Activated T-cell treated with anti-CD3 and anti-CD28 coated beads, Interleukin-2, amount 50 U/mL, for 1 hour (primary cell): ENCODE data around the gene BTBD17.

Source experiments
- DNase-seq: peaks from one replicate; pipeline ENCODE4 v3.0.0-alpha.2; 2020

The BTBD17 gene

DNA sequence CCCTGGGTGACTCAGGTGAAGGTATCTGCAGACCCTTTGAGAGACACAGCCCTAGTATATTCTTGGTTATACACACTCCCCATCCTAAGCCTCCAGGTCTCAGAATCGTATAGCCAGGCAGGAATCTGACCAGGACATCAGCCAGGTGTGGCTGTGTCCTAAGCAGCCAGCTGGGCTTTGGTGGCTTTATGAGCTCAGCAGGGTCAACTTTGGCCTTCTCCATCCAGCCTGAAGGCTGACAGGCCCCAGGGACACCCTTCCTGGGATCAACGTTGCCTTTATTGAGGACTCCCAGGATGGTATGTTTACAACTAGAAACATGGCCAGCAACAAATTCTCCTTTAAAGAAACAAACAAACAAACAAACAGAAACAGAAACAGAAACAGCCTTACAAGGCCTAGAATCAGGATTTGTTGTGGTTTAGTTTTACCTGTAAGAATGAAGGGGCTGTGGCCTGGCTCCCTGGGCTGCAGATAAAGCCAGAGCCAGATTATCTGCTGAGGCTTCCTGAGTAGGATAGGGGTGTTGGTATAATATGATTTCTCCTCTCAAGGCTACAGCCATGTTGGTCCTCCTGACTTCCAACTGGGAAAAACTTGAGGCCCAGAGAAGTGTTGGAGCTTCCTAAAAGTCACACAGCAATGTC is 27.2 kb downstream of the BTBD17 start:
- no peak for DNase-seq

DNA sequence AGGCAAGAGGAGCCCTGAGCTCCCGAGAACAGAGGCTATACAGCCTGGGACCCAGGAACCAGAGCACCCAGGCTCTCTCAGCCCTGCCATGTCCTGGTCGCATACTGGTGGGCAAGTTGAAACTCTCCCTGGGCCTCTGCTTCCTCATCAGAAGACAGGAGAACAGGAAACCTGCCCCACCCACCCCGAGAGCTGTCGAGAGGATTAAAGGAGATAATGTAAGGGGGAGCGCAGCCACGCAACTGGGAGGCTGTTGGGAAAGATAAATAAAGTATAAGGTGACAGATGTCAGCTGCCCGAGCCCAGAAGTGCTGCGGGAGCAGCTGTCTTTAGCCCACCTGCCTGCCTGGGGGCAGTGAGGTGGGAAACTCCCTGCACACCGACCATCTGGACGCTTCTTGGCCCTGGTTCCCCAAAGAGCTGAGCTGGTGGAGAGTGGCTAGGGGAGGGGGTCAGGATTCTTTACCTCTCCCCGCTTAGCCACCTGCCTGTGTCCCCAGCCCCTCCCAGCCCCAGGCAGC is 28.8 kb downstream of the BTBD17 start:
- no peak for DNase-seq

DNA sequence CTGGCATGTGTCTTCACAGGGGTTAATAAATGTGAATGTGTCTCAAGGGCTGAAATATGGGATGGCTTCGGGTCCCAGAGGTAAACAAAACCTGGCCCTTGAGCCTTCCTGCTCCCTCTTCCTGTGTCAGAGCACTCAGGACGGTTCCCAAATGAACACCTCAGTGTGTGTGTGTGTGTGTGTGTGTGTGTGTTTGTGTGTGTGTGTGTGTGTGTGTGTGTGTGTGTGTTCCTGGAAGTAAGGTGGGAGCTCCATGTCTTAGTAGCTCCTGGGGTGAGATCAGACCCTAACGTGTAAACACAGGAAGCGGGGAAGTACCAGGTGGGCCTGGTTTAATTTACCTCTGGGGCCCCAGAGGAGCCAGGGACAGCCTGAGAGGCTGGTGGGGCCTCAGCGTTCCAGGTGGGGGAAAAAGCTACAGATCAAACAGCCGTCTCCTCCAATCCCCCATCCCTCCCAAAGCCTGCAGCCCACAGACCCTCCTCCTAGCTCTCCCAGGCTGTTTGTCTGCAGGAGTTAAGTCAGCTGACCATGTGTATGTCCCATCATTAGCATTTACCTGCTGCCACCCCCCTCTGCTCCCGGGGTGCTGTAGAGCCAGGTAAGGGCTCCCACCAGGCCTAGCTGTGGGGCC is 29.5 kb downstream of the BTBD17 start:
- no peak for DNase-seq

DNA sequence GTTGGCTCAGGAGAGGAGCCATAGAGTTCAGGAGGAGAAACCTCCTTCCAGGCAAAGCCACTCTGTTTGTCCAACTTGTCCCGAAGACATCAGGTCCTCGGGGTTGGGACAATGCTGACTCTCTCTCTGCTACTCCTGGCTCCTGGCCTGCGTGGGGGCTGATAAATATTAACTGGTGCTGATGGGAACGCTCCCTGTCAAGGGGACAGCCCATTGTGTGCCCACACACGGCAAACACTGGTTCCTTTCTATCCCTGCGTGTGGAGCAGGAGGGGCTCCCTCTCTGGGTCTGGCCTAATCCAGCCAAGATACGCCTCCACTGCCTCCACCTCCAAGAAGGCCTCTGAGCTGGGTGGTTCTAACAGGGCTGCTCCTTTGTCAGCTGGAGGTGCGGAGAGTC is 31.2 kb downstream of the BTBD17 start:
- no peak for DNase-seq

DNA sequence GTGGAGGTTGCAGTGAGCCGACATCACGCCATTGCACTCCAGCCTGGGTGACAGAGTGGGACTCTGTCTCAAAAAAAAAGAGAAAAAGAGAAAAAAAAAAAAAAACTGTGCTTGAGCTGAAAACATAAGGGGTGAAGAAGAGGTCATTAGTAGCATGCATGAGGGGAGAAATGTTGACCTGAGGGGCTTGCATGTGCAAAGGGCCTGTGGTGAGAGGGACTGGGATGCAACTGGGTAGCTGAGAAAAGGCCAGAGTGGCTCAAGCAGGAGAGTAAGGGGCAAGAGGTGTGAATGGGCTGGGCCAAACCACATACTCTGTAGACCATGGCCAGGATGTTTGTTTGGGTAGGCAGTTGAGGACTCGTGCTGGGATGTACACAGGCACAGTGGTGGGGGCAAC is 32.3 kb downstream of the BTBD17 start:
- DNase-seq: no peak

DNA sequence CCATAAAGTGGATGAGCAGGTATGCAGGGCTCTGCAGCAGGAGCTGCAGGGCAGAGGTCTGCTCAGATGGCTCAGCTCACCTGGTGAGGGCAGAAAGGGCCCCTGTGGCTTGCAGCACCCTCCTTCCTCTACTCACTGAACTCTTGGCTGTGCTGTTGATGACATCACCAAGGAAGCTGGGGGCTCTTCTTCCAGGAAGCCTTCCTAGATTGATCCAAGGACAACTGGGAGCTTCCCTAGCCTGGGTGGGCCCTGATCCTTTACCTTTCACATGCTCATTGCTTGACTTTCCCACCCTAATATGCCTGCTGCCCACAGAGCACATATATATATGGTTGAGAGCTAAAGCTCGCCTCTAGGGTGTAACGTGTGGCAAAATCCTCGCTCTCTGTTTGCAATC is 33.2 kb downstream of the BTBD17 start:
- no peak for DNase-seq

DNA sequence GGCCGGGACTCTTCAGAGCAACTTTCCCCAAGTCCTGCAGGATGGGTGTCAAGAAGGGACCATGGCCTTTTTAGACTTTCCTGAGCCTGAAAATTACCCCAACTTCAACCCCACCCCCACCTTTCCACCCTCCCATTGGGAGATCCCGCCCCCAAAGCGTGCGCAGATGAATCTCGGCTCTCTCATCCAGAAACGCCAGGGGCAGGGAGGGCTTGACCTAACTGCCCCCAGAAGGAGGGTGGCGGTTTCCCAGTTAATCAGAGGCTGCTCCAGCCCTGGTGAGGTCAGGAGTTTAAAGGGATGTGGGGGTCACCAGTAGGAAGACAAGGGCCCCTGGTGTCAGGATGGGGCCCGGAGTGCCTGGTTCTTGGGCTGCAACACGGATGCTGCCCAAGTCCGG is 35.2 kb downstream of the BTBD17 start:
- no peak for DNase-seq

DNA sequence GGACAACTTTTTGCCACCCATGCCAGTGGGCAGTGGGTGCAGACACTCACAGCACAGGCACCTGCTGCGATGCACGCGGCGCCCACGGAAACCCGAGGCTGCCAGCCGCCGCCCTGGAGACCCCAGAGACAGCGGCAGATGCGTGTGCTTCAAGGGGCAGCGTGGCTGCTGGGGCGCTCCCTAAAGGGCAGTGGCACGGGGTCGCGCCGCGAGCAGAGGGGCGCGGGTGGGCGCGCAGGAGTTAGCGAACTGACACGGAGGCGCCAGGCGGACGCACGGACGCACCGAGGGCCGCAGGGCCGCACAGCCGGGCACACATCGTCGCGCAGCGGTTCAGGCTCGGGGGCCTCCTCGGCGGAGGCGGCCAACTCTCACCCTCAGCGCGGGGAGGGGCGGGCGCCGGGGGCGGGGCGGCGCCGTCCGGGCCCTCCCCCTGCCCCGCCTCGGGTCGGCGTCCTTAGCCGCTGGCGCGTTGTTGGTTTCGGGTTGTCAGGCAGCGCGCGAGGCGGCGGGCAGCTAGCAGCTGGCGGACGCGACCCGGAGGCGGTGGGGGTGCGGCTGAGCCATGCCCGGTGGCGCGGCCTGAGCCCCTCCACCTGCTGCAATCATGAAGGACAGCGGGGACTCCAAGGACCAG is 35.8 kb downstream of the BTBD17 start, which contains the start of gene KIF19:
Gene KIF19 (plus strand): TSS at position 484 of the 637 bp plus-strand sequence. CDS start 124 bp downstream, at position 608.
- DNase-seq: peak; percentile 60

DNA sequence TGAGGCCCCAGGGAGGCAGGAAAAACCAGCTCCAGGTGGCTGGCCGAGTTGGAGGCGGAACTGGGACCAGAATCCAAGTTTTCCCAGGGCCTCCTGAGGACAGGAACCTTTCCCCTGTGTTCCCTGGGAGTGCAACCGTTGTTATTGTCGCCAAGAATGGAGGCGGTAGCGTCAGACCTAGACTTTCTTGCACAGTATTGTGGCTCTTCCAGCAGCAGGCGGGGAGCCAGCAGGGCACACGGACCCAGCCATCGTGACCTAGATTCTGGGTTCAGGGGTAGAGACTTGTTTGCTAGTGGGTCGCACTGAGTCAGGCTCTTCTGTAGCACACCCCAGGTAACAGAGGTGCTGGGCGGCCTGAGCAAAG is 36.3 kb downstream of the BTBD17 start:
- no peak for DNase-seq

DNA sequence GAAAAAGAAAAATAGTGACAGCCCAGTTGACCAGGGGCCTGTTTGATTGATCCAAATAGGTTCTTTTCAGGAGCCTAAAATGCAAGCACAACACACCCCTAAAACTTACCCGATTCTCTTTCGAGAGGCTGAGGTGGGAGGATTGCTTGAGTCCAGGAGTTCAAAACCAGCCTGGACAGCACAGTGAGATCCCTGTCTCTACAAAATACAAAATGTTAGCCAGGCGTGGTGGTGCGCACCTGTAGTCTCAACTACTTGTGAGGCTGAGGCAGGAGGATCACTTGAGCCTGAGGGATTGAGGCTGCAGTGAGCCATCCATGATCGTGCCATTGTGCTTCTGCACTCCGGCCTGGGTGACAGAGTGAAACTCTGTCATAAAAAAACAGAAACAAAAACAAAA is 37.1 kb downstream of the BTBD17 start:
- DNase-seq: no peak

DNA sequence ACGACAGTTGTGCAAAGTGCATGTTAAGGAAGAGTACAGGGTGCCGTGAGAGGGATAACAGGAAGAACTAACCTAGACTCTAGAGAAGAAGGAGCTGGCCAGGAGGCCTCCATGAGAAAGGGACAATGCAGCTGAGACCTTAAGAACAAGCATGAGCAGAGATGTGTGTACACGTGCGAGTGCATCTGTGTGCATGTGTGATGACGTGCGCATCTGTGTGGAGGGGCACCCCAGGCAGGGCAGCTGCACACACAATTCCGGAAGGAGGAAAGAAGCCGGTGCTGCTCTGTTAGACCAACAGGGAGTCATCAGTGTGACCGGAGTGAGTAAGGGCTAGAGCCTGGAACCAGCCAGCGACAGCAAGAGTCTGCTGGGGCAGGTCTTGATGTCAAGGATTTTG is 43.3 kb downstream of the BTBD17 start:
- DNase-seq: no peak

DNA sequence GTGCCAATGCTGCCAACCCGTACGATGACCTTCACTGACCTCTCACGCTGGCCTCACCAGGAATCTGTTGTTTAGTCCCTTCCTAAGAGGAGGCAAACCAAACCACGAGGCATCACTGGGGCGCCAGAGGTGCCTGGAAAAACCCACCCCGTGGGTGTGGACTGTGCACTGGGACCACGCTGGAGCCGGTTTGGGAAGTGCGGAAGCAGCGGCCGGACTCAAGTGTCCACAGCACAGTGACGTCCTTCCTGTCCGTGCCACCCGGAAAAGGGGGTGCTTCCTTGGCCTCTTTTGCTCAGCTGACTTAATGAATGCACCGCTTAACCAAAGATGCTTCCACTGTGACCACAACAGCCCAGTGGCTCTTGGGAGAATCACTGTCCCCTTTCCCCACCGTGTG is 44.6 kb downstream of the BTBD17 start:
- no peak for DNase-seq

DNA sequence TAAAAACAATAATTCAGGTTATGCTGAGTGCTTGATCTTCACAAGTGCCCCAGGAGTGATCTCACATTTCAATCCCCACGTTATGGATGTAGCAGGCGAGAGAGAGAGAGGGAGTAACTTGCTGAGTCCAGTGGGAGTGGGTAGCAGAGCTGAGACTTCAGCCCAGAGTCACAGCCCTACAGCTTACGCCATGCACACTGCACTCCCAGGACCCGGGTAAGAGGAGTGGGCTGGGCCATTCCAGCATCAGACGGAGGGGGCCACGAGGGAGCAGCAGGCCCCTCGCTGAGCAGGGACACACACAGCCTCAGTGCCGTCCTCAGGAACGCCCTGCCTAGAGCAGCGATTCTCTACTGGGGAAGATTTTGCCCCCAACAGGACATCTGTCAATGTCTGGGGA is 45.4 kb downstream of the BTBD17 start:
- no peak for DNase-seq

DNA sequence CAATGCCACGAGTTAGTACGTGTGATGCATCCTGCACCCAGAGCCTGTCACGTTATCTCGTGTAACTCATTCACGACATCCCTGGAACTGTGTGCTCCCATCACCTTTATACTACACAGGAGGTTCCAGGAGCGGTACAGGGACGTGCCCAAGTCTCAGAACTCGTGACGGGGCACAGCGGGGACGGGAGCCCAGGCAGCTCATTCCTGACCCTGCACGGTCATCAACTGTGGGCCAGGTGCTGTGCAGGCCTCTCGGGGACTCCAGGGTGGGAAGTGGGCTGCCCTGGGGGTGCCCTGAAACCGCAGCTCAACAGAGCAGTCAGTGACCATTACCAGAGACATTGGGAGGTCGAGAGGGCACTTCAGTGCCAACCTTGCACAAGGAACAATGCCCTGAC is 46.8 kb downstream of the BTBD17 start:
- no peak for DNase-seq

DNA sequence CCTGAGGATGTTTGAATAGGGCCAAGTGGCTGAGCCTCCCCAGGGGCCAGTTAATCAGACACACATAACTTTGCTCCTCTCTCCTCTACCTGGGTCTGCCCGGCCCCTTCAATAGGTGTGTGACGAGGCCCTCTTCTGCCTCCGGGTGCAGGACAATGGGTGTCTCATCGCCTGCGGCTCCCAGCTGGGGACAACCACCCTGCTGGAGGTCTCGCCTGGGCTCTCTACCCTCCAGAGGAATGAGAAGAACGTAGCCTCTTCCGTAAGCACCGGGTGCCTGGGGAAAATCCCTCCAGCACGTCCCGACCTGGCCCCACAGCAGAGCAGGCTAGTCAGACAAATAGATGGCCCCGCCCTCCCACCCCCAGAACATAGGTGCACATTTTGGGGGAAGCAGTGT is 51.8 kb downstream of the BTBD17 start:
- no peak for DNase-seq

DNA sequence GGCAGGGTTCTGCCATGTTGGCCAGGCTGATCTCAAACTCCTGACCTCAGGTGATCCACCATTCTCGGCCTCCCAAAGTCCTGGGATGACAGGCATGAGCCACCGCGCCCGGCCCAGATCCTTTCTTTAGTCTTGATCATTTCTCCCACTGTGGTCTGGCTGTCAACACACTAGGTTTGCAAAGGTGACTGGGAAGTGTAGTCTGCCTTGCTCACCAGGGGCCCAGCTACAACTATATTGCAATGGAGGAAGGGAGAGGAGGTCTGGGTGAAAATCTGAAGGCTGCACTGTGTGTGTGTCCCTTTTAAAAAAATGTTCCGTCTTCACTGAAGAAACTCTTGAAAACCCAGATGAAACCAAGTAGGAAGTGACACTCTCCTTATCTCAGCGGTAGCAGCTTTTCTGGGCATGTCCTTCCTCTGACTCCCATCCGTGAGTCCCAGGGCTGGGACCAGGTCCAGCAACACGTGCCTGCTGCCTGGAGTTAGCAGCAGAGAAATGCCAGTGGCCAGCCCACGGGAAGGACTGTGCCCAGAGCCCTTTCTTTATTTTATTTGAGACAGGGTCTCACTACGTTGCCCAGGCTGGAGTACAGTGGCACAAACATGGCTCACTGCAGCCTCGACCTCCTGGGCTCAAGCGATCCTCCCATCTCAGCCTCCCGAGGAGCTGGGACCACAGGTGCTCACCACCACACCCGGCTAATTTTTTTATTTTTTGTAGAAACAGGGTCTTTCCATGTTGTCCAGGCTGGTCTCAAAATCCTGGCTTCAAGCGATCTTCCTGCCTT is 53.5 kb downstream of the BTBD17 start:
- no peak for DNase-seq
